Posterior cingulate gyrus (tissue), 11 donors: ENCODE data around the gene ZNF512.

Source experiments
- DNase-seq, 10 donors: peaks; one replicate each; pipeline versions ENCODE4 v3.0.0 to v3.0.0-alpha.2; 2020 to 2021; ENCODE audit warnings: mixed read lengths in 3 of 10
- intact Hi-C: fragments of 100-400 bp; cut with DNase I; formaldehyde crosslinking; loops from one replicate; pipeline ENCODE4 v1.15.1; 2023

Gene ZNF512

GRCh38 chr2:27664622-27665363 is 82.0 kb downstream of the ZNF512 start:
- intact Hi-C loops: loop anchor here (5.0 kb wide), 1 partner anchor 37 kb away; the partner anchor contains the start of genes CCDC121 and GPN1
- no peak for DNase-seq

DNA sequence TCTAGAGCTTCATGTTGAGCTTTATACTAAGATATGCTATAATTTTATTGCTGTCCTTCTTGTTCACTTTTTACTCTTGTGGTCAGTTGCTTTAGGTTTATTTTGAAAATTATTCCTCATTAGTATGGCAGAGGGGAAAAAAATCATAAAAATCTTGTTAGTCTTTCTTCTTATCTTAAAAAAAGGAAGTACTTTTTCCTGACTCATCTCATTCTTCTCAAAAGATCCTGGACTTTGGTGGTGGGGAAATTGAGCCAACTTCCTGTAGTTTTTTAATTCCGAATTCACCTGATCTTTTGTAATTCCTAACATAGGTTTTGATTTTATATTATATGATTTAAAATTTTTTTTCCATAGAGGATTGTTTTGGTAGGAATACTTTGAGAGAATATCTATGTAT is 84.6 kb downstream of the ZNF512 start:
- intact Hi-C loops: no loop called here
- no peak for DNase-seq

DNA sequence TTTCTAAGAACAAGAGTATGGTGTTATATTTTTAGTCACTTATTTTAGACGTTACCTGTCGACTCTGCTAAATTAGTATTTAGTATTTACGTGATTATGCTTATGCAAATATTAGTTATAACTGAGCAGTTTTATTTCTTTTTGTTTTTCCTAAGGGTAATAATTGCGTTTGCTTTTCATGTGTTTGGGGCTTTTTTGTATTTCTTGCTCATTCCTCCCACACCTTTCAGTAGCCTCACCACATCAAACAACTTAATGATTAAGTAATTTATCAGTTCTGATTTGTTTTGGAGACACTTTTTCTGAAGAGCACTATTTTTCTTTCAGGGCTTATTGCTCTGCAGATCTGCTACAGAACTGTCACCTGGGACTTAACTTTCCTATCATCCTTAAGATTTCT is 88.4 kb downstream of the ZNF512 start:
- DNase-seq: no peak
- intact Hi-C loops: no loop called here
